NCI-H1436 (cell line): ENCODE data around the gene BRI3.

Experiments used
- DNase-seq: peaks from one replicate; lab custom pipeline; 2025; lab: John Stamatoyannopoulos, UW

The BRI3 gene, protein sequence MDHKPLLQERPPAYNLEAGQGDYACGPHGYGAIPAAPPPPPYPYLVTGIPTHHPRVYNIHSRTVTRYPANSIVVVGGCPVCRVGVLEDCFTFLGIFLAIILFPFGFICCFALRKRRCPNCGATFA

DNA sequence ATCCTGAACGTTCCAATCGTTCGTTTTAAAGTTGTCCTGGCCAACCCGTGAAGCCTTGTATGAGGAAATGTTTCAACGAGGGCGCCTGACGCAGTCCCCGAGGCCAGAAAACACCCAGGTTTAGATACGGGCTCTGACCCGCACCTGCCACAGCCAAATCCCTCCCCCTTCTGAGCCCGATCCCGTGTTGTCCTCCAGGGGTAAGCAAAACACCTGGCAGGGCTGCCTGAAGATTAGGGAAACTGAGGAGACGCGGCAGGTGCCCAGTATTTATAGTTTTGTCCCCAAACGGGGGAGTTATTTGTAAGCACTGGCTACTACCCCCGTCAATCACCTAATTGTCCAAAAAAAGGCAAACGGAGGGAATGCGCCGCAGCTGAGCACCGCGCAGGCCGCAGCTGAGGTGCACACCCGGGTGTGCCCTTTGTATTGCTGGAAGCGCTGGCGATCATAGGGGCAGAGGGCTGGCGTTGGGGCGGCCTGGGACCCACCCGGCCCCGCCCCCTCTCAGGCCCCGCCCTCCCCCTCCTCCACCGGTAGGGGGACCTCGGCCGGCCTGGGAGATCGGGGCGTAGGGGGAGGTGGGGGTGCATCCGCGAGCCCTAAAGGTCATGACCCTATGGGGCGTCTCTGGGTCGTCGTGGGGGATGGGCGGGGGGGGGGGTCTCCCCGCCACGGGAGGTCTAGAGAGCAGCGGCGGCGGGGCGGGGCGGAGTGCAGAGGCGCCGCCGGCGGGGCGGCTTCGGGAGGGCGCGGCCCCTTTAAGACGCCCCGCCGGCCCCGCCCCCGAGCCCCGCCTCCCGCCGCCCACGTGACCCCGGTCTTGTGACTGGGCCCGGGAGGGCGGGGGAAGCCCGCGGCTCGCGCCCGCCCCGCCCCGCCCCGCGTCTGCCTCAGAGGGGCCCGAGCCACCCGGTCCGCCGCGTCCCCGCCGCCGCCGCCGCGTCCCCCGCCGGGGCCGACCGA is at the start of gene BRI3:
BRI3 (plus strand) TSS at position 896 of the 966 bp plus-strand sequence. CDS start 110 bp downstream, outside the sequence.
- peak; percentile 82 for DNase-seq

DNA sequence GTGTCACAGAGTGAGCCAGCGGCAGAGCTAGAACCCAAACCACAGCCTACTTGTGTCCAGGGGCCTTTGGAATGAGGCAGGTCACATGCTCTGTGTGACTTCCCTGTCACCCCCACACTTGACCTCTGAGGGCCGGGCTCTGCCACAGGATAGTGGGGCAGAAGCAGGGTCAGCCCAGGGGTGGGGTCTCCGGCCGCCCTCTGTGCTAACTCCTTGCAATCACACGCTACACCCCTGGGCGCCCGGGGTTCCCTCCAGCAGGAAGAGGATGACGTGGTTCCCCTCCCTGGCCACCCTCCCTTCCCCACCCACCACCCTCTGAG is 49.3 kb upstream of the BRI3 start:
- no peak for DNase-seq

DNA sequence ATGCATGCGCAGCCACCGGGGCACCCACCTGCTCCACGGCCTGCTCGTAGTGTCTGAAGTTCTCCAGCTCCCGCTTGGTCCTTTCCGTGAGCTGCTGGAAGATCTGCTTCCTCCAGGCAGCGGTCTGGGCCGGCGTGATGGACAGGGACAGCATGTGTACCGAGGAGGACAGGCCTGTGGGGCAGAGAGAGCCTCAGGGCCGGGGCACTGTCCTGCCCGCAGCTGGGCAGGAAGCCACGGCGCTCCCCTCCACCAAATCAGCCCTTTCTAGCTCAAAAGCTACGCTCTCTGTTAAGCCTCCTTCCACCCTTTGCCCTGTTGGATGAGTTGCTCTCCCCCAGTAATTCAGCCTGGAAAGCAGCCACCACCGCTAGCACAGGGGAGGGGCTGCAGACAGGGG is 48.7 kb upstream of the BRI3 start:
- no peak for DNase-seq

DNA sequence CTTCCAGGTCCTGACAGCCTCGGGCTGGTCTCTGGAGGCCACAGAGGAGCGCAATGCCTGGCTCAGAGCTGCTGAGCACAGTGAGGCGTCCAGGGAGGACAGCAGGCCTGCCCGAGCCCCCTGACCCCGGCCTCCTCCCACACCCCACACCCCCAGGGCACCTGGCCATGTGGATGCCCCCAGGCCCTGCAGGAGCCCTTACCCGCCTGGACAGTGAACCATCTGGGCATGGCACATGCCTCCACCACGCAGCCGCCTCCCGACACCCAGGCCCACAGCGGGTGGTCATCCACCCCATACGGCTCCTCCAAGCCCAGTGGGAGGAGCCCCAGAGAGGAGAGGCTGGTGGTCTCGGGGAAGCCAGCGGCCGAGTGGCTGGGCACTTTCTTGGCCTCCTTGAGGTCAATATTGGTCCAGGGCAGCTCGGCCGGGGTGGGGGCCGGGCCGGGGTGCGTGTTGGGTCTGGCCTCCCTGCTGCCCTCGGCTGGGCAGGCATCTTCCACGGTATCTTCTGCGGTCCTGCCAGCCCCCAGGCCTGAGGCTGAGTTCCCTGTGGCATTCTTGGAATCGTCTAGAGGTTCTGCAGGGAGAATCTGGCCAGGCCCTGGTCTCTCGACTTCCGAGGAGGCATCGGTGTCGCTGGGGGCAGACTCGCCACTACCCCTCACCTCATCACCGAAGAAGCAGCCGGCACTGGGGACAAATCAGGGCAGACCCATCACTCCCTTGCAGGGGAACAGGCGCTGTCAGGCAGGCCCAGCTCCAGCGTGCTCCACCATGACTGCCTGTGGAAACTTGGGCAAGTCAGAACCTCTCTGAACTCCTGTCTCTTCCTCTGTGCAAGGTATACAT is 48.0 kb upstream of the BRI3 start:
- no peak for DNase-seq

DNA sequence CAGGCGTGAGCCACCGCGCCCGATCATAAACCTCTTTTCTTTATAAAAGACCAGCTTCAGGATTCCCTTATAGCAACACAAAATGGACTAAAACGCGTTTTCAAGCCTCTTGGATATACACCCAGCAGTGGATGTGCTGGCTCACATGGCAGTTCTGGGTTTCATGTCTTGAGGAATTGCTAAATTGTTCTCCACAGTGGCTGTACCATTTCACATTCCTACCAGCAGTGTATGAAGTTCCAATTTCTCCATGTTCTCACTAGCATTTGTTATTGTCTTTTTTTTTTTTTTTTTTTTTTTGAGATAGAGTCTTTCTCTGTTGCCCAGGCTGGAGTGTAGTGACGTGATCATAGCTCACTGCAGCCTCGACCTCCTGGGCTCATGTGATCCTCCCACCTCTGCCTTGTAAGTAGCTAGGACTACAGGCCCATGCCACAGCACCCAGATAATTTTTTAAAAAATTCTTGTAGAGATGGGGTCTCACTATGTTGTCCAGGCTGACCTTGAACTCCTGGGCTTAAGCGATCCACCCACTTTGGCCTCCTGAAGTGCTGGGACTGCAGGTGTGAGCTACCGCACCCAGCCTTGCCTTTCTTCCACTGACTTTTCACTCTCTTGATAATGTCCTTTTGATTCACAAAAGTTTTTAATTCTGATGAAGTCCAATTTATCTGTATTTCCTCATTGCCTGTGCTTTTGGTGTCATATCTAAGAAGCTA is 46.9 kb upstream of the BRI3 start:
- DNase-seq: no peak

DNA sequence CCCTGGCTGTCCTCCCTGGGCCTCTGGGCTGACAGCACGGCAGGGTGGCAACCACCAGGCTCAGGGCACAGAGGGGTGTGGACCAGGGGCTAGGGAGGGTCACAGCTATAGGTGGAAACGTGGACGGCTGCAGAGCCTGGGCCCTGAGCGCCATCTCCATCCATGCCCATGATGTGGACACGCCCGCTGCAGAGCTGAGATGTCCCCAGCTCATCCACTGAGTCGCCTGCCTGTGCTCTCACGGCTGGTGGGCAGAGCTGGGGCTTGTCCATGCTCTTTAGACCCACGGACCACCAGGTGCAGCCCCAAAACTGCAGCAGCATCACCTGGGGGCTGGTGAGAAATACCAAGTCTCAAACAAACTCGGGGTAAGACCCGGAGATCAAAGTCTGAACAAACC is 45.6 kb upstream of the BRI3 start:
- no peak for DNase-seq

DNA sequence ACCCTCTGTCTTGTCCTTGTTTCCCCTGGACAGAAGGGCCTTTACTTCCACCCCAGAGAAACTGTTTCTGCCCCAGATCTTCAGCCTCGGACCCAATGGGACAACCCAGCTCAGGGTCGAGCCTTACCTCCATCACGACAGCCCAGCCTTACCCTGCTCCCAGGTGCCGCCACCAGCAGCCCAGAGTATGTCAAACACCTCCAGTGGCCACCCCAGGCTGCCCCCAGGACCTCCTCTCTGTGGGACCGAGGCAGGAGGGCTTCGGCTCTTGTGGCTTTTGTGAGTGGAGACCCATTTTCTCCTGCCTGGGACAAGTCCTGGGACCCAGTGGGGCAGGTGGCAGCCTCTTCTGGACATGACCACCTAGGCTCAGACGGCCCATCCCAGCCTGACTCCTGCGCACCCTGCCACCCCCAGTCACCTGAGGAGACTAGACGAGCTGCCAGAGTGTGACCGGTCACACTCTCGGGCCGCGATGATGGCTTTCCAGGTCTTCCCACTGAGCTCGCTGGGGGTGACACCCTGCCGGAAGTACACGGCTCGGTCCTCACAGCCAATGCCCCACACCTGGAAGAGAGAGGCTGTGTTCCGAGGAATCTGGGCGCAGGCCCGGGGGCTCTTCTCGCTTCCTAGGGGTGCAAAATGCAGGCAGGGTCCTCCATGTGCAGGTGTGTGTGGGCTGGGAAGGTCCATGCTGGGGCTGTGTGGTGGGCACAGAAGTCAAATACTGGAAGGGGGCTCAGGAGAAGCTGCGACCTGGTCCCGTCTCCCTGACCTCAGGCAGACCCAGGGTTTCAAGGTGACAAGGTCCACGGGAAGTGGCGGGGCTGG is 44.9 kb upstream of the BRI3 start:
- no peak for DNase-seq

DNA sequence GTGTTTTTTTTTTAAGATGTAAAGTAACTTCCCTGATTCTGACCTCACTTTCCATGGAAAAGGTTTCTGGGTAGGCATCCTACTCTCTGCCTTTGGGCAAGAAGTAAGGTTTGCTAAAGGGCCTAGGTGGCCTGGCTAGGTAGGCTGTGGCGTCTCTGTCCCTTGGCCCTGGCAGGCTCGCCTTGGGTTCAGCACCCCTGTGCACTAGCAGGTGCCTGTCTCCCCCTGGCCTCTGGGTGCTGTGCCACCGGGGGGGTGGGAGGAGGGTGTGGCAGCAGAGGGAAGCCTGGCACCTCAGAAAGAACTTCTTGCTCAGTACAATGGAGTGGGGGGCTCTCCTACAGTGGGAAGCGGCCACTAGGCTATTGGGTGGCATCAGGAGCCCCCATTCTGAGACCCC is 43.4 kb upstream of the BRI3 start:
- no peak for DNase-seq

DNA sequence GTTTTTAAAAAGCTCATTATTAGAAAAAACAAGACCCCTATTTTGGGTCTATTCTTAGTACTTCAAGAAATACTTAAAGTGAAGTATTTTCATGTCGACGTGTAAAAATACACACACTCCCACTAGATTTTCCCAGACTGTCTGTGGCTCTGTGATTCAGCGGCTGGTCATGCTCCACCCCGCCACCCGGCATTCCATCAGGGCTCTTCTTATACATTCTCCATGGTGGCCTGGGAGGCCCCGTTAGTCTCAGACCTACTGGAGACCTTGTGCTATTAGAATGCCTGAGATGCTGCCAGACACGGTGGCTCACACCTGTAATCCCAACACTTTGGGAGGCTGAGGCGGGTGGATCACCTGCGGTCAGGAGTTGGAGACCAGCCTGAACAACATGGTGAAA is 42.5 kb upstream of the BRI3 start:
- DNase-seq: no peak

DNA sequence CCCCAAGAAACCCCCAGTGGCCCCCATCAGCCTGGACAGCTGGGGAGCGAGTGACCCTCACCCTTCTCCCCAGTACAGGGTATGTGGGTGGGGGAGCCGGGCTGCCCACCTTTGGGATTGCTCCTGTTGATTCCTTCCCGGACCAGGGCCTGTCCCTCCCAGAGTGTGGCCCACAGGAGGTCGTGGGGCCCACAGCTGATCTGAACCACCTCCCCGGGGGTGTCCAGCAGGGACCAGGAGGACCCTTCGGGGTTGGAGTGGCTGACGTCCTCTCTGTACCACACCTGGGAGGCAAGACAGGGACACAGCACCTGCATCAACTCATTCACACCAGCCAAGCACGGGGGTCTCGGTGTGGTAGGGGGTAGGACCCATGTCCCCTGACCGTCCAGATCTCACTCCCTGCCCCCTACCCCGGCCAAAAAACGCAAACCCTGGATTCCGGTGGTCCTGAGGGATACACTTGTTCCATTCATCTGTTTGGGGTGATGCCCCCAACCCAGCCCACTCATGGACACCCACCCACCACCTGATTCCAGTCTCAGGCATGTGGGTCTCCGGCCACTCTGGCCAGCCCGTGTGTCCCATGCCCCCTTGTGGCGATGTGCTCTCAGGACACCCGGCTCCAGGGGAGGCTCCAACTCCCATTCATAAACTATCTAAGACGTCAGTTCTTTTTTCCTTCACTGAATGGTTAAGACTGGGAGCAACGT is 40.4 kb upstream of the BRI3 start:
- no peak for DNase-seq

DNA sequence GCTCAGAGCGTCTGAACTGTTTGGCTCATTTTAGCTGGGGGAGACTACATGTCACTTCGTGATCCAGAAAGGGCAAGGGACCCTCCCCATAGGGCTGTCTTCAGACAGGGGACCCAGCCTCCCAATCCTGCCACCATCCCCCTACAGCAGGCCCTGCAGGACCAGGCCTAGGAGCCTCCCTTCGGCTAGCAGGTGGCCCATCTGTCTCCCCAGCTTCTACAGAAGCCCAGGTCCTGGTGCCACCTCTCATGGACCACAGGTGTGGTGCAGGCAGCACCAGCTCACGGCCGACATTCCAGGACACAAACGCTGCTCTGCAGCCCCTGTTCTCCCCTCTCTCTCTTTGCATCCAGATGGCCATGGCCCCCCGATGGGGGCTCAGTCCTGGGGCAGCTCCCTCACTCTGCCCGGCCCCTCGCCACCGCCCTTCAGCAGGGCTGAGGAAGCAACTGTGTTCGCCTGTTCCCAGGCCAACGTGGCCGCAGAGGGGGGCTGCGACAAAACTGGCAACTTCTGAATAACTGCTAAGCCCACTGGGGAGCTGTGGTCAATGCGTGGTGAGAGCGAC is 39.7 kb upstream of the BRI3 start:
- no peak for DNase-seq

DNA sequence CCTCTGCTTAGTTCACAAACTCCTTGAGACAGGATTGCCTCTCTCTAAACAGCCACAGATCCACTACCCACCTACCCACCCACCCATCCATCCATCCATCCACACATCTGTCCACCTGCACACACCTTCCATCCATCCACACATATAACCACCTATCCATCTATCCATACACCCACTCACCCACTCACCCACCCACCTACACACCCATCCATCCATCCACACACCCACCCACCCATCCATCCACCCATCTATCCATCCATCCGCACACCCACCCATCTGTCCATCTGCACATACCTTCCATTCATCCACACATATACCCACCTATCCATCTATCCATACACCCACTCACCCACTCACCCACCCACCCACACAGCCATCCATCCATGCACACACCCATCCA is 39.1 kb upstream of the BRI3 start:
- no peak for DNase-seq

DNA sequence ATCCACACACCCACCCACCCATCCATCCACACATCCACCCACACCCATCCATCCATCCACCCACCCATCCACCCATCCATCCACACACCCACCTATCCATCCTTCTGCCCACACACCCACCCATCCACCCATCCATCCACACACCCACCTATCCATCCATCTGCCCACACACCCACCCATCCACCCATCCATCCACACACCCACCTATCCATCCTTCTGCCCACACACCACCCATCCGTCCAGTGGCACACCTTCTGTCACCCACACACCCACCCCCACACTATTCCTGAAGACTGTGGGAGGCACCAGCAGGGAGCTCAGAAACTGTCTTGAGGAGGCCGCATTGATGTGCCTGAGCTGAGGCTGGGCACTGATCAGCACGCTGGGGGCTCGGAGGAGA is 38.6 kb upstream of the BRI3 start:
- no peak for DNase-seq

DNA sequence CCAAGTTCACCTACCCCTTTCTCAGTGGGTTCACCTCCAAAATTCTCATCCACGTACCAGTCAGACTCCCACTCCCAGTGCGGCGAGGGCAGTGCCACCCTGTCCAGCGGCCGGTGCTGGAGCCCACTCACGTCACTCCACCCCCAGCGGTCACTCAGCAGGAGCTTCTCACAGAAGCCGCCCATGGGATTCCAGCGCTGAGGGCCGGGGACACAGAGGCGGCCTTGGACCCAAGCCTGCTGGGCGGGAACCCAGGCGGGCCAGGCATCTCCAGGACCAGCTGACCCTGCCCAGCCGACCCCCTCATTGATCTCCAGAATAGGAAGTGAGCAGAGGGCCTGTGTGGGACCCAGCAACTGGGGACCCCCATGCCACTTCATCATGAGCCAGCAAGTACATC is 36.6 kb upstream of the BRI3 start:
- no peak for DNase-seq

DNA sequence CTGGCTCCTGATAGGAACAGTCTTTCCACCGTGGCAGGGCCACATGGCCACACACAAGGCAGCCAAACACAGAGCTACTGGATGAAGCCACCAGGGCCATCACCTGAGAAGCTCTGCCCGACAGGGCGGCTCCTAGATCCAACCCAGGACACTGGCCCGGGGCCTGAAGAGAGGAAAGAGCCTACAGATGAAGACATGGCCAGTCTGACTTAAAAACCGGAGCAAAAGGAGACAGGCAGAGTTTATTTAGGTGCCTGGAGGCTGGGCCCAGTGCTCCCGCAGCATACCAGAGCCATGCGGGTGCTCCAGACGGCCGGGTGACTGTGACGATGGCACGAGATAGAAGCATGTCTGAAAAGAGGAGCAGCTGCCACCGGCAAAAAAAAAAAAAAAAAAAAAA is 33.3 kb upstream of the BRI3 start:
- no peak for DNase-seq

DNA sequence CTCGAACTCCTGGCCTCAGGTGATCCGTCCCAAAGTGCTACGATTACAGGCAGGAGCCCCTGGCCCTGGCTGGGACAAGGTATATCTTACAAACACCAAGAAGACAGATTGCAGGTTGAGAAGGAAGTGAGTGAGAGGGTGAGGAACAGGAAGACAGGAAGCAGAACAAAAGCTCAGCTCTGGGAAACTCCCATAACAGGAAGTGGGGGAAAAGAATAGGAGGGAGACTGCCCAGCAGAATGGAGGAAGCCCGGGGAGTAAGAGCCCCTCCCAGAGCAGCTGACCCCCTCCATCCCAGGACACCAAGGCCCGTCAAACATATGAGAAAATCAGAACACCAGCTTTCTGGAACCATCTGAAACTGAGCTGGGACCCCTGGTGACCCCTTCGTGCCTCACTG is 32.4 kb upstream of the BRI3 start:
- DNase-seq: no peak

DNA sequence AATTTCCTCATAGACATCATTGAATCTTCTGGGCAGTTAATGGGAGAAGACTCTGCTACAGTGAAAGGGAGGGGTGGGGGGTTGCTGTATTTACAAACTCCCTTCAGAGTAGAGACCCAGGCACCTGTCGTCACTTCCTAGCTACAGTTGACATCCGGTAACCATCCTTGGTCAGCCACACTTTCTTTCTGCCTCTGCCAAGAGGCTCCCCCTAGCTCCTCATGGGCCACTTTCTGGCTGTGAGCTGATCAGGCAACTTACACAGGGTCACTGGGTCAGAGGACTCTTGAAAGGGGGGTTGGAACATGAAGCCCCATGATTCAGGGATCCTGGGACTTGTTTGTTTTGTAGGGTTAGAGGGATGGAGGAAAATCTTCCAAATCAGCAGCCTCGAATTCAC is 30.7 kb upstream of the BRI3 start:
- no peak for DNase-seq

DNA sequence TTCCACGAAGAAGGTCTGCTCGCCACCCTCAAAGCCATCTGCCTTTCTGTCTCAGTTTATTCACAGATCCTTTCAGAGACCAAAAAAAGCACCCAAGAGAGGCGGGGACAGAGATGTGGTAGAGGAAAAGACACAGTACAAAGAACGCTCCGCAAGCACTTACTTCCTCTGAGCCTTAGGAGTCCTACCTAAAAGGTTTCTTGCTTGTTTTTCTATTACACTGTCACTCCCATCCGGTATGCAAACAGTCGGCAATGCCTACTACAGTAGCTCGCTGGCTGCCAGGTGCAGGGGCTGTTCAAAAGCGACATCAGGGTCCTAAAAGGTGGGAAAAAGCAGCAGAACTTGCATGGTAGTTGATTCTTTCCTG is 30.3 kb upstream of the BRI3 start:
- no peak for DNase-seq

DNA sequence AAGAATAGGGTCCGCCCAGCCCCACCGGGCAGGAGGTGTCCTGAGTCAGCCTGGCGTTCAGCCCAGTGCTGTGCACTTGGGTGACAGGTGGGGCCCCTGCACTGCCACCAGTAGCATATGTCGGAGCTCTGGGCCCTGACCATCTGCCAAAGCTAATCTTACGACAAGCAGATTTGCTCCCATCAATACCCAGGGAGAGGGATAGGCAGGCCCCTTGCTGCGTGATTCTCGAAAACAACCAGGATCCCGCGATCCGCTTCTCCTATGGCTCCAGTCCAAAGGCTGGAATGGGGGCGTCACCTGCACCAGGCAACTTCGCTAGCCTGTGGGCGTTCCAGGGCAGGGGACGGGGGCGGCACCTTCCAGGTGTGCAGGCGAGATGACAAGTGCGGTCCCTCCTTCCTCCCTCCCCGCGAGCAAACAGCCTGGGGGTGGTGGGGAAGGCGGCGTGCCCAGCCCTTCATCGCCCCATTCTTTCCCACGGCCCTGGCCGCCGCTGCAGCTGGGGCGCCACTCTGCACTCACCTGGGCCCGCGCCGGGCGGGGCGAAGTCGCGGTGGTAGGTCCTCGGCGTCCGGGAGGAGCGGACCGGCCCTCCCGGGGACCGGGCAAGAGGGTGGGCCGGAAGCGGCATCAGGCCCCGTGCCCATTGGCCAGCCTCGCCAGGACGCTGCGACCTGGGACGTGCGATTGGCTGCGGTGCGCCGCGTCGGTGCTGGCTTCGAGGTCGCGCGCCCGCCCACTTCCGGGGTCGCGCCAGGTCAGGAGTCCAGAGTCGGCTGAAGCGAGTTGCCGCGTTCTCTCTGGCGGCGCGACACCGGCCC is 29.7 kb upstream of the BRI3 start, which contains the start of gene TECPR1:
TECPR1 (minus strand) TSS at position 632 of the 824 bp plus-strand sequence. CDS start 6,086 bp downstream, outside the sequence.
- peak; percentile 82 for DNase-seq
